HepG2 (cell line): ENCODE measurements around the gene ENDOG. TPM values are rescaled to one million over a fixed set of nuclear protein-coding genes. Genes with fewer than 3 reads are reported as not detected.

Source experiments
- BCL6 ChIP-seq: IDR thresholded peaks from 2 replicates; pipeline ENCODE4 v1.6.1; 2016; ENCODE audit warnings: missing genetic modification reagents, missing compliant biosample characterization
- DPF2 ChIP-seq: sonication (generic); formaldehyde crosslinking; IDR thresholded peaks from 2 replicates; pipeline ENCODE4 v1.4.0; 2020; ENCODE audit warnings: mild to moderate bottlenecking, low read depth, missing genetic modification reagents, borderline replicate concordance
- GTF3A ChIP-seq: sonication (generic); formaldehyde crosslinking; conservative IDR thresholded peaks from 2 replicates; pipeline ENCODE4 v1.4.0; 2020; ENCODE audit warnings: mild to moderate bottlenecking, missing genetic modification reagents
- IRF1 ChIP-seq: sonication (generic); formaldehyde crosslinking; IDR thresholded peaks from 2 replicates; pipeline ENCODE4 v1.4.0; 2020; ENCODE audit warnings: low read depth, mild to moderate bottlenecking, missing genetic modification reagents
- KDM1A ChIP-seq: IDR thresholded peaks from 2 replicates; pipeline ENCODE4 v1.6.1; 2016; ENCODE audit warnings: missing compliant biosample characterization
- LRRFIP1 ChIP-seq: sonication (generic); formaldehyde crosslinking; conservative IDR thresholded peaks from 2 replicates; pipeline ENCODE4 v1.4.0; 2020; ENCODE audit warnings: missing genetic modification reagents
- PHF20 ChIP-seq: sonication (generic); formaldehyde crosslinking; IDR thresholded peaks from 2 replicates; pipeline ENCODE4 v1.5.0; 2020; ENCODE audit warnings: mild to moderate bottlenecking, missing genetic modification reagents
- PITX1 ChIP-seq: sonication (generic); formaldehyde crosslinking; IDR thresholded peaks from 2 replicates; pipeline ENCODE4 v1.5.1; 2020; ENCODE audit warnings: mild to moderate bottlenecking, missing genetic modification reagents
- STAT5B ChIP-seq: sonication (generic); formaldehyde crosslinking; IDR thresholded peaks from 2 replicates; pipeline ENCODE4 v1.4.0; 2020; ENCODE audit warnings: missing genetic modification reagents
- YEATS2 ChIP-seq: sonication (generic); formaldehyde crosslinking; IDR thresholded peaks from 2 replicates; pipeline ENCODE4 v1.4.0; 2020; ENCODE audit warnings: missing genetic modification reagents, borderline replicate concordance
- ZNF225 ChIP-seq: sonication (generic); formaldehyde crosslinking; IDR thresholded peaks from 2 replicates; pipeline ENCODE4 v1.4.0; 2020; ENCODE audit warnings: mild to moderate bottlenecking, missing genetic modification reagents
- ZNF292 ChIP-seq: sonication (generic); formaldehyde crosslinking; IDR thresholded peaks from 2 replicates; pipeline ENCODE4 v1.8.1; 2022; ENCODE audit warnings: mild to moderate bottlenecking, low read depth, missing genetic modification reagents, borderline replicate concordance
- ZNF383 ChIP-seq: sonication (generic); formaldehyde crosslinking; IDR thresholded peaks from 2 replicates; pipeline ENCODE4 v1.4.0; 2020; ENCODE audit warnings: missing genetic modification reagents, mild to moderate bottlenecking, borderline replicate concordance
- ZSCAN20 ChIP-seq: sonication (generic); formaldehyde crosslinking; IDR thresholded peaks from 2 replicates; pipeline ENCODE4 v1.4.0; 2020; ENCODE audit warnings: missing genetic modification reagents, mild to moderate bottlenecking, borderline replicate concordance
- polyA plus RNA-seq, 8 experiments: library from polyadenylated mRNA; depleted of rRNA in 3 of 8; stranded (reverse) in 7 of 8; unstranded in 1 of 8; fragments of >200 nt; fragmentation: Illumina TruSeq in 4 of 8; extraction: Trizol in 4 of 8; gene quantifications; 2 replicates each; pipeline versions ENCODE4 v1.2.1 to v1.2.3, GENCODE V29; 2011 to 2016; ENCODE audit warnings: low read depth in 4 of 8, missing spikeins in 1 of 8, mixed read lengths in 1 of 8; ENCODE audit not compliant: insufficient read depth in 1 of 8
- total RNA-seq, 5 experiments: library from RNA; depleted of rRNA; stranded (reverse); fragments of >200 nt; fragmentation: Illumina TruSeq; extraction: Trizol; gene quantifications; 2 replicates each; pipeline ENCODE4 v1.2.3, GENCODE V29; 2016; ENCODE audit warnings: low read depth in 1 of 5
- TF ChIP-seq, protein P1 (sequence below): IDR thresholded peaks from 2 replicates; pipeline ENCODE4 v1.6.1; 2016; ENCODE audit warnings: mild to moderate bottlenecking, missing biosample characterization, missing genetic modification reagents
- TF ChIP-seq, protein P2 (sequence below): sonication (generic); formaldehyde crosslinking; IDR thresholded peaks from 2 replicates; pipeline ENCODE4 v1.9.0; 2022; ENCODE audit warnings: missing genetic modification reagents, mild to moderate bottlenecking, borderline replicate concordance
- TF ChIP-seq, protein P3 (sequence below): sonication (generic); formaldehyde crosslinking; IDR thresholded peaks from 2 replicates; pipeline ENCODE4 v1.8.0; 2022; ENCODE audit warnings: mild to moderate bottlenecking, missing genetic modification reagents, moderate library complexity

Gene ENDOG
- total and polyA plus RNA-seq, 2 of the 13 experiments (the other 11 are each of a cell fraction or from before 2014, with no cell fraction given) = 26.3 to 28.8 TPM

DNA sequence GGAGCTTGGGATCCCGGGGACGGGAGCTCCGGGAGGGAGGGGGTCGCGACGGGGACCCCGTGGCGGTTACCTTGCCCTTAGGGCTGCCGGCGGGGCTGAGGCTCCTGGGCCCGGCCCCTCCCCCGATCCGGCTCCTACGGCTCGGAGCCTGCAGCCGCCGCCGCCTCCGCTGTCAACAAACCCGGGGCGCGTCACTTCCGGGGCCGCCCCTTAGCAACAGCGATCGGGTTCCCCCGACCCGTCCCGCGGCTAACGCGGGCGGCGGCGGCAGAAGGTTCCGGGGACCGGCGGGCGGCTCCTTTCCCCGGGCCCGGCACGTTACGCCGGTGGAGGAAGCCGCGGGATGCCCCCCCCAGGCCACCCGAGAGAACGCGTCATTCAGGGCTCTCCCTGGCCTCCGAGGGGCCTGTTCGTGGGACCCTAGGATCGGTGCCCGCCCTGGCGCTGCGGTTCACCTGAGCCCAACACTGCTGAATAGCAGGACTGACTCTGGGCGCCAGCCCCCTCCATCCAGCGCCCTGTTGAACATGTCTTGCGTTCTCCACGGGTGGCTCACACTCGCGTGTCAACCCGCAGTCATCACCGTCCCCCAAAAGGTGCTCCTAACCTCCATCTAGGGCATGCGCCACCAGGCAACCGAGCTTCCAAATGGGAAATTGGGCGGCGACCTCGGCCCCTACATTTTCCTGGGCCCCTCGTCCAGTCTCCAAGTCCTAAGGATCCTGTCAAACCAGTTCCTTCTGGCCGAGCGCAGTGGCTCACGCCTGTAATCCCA, 46.4 kb upstream of the ENDOG start, which contains the start of gene ZER1 (continued):
- no peak for TF ChIP-seq LRRFIP1 (CRISPR knock-in tag)
- no peak for TF ChIP-seq KDM1A
- no peak for TF ChIP-seq DPF2 (CRISPR knock-in tag)
- TF ChIP-seq PITX1 (CRISPR knock-in tag) = peak; percentile 58; the same call in 1 of the 2 replicates
- no peak for TF ChIP-seq ZNF225 (CRISPR knock-in tag)
- 0 out of 2 replicates have a peak, but pooled peaks have one; percentile 57 for TF ChIP-seq ZSCAN20 (CRISPR knock-in tag)
- TF ChIP-seq, protein P1, sequence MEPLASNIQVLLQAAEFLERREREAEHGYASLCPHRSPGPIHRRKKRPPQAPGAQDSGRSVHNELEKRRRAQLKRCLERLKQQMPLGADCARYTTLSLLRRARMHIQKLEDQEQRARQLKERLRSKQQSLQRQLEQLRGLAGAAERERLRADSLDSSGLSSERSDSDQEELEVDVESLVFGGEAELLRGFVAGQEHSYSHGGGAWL (CRISPR knock-in tag) = peak; percentile 86
- TF ChIP-seq IRF1 (CRISPR knock-in tag) = no peak
- TF ChIP-seq, protein P2, sequence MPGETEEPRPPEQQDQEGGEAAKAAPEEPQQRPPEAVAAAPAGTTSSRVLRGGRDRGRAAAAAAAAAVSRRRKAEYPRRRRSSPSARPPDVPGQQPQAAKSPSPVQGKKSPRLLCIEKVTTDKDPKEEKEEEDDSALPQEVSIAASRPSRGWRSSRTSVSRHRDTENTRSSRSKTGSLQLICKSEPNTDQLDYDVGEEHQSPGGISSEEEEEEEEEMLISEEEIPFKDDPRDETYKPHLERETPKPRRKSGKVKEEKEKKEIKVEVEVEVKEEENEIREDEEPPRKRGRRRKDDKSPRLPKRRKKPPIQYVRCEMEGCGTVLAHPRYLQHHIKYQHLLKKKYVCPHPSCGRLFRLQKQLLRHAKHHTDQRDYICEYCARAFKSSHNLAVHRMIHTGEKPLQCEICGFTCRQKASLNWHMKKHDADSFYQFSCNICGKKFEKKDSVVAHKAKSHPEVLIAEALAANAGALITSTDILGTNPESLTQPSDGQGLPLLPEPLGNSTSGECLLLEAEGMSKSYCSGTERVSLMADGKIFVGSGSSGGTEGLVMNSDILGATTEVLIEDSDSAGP (CRISPR knock-in tag) = peak; percentile 93
- no peak for TF ChIP-seq ZNF383 (CRISPR knock-in tag)
- TF ChIP-seq ZNF292 (CRISPR knock-in tag) = no peak
- TF ChIP-seq STAT5B (CRISPR knock-in tag) = no peak
- TF ChIP-seq, protein P3, sequence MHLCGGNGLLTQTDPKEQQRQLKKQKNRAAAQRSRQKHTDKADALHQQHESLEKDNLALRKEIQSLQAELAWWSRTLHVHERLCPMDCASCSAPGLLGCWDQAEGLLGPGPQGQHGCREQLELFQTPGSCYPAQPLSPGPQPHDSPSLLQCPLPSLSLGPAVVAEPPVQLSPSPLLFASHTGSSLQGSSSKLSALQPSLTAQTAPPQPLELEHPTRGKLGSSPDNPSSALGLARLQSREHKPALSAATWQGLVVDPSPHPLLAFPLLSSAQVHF (CRISPR knock-in tag) = no peak
- peak; percentile 95 for TF ChIP-seq YEATS2 (CRISPR knock-in tag)
- no peak for TF ChIP-seq GTF3A (CRISPR knock-in tag)
- peak; percentile 79 for TF ChIP-seq BCL6 (CRISPR knock-in tag)
- peak; percentile 96 for TF ChIP-seq PHF20 (CRISPR knock-in tag)
